Measurements from ENCODE around the gene FMNL2. TPM values are rescaled to one million over a fixed set of nuclear protein-coding genes. Genes with fewer than 3 reads are reported as not detected.
"Not testable (repeated sequence)": the region's sequence is repeated elsewhere in the genome, so short reads cannot be mapped to it uniquely, and the experiment has no call there.

FMNL2 gene
- total RNA-seq, 3 donors from 2014 or later, result 0.63 to 3.2 (median 1.4) TPM

DNA sequence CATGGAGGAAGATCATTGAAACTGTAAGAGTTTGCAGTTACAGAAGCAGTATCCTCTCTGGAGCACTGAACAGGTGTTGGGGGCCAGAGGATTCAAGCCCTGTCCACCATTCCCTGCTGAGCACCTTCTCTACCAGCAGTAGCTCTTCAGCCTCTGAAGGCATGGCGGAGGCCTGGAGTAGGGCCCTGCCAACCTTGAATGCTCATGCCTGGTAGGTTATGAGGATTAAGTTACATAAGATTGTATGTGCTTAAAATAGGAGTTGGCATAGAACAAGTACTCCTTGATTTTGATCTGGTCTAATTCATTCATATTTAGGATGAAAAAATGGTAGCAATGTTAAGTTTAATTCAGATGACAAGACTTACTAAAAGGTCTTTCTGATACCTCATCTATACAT is 40.2 kb downstream of the FMNL2 start:
- no peaks in the 10 kb centered on the region for H3K36me3 Mint-ChIP-seq (ENCODE audit: insufficient read depth)
- no peak overlapping the region for H3K4me3 Mint-ChIP-seq
- DNase-seq (no peak), ATAC-seq (no peak)
- H3K27me3 Mint-ChIP-seq (ENCODE audit: low read depth), result peaks cover 8% of the 10 kb centered on the region
- no peaks in the 10 kb centered on the region for H3K9me3 Mint-ChIP-seq
- H3K4me1 Mint-ChIP-seq (ENCODE audit: low read depth), result no peaks in the 10 kb centered on the region

DNA sequence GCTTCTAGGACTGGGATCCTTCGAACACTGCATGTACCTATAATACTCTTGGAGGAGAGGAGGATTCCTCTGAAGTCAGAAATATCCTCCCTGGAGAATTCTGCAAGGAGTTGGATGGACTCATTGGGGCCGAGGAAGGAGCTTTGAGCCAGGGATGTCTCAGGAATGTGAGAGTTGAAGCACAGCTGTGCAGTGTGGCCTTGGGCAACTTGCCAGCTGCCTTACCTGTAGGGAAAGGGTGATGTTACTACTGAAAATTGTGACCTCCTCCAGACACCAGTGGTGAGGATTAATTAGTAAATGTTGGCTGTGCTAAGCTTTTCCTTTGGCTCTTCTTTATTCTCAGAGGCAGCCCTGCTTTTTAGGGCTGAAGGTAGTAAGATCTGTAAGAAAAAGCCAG is 41.4 kb downstream of the FMNL2 start:
- Mint-ChIP-seq H3K4me3 (no peak overlapping the region), H3K4me1 (ENCODE audit: low read depth) (no peaks in the 10 kb centered on the region), H3K9me3 (no peaks in the 10 kb centered on the region), H3K36me3 (ENCODE audit: insufficient read depth) (no peaks in the 10 kb centered on the region), H3K27me3 (ENCODE audit: low read depth) (peaks cover 8% of the 10 kb centered on the region)
- ATAC-seq (no peak), DNase-seq (no peak)

DNA sequence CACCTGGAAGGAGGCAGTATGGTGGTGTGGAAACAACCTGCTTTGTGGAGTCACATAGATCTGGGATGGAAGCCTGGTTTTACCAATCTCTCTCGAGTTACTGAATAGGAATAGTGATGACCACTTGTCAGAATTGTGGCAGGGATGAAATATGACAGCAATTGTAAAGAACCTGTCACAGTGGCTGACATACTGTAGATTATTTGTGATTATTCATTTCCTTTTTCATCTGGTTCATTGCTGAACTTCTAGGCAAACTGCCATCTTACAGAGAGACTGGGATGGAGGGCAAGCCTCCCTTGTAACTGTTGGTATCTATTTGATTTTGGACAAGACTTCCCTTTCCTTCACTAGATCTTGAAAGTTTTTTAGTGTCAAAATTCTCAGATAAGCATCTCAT is 42.0 kb downstream of the FMNL2 start:
- Mint-ChIP-seq H3K4me1 (ENCODE audit: low read depth) (no peaks in the 10 kb centered on the region), H3K9me3 (no peaks in the 10 kb centered on the region), H3K27me3 (ENCODE audit: low read depth) (peaks cover 8% of the 10 kb centered on the region), H3K4me3 (no peak overlapping the region), H3K36me3 (ENCODE audit: insufficient read depth) (no peaks in the 10 kb centered on the region)
- no peak for DNase-seq
- ATAC-seq, result no peak

DNA sequence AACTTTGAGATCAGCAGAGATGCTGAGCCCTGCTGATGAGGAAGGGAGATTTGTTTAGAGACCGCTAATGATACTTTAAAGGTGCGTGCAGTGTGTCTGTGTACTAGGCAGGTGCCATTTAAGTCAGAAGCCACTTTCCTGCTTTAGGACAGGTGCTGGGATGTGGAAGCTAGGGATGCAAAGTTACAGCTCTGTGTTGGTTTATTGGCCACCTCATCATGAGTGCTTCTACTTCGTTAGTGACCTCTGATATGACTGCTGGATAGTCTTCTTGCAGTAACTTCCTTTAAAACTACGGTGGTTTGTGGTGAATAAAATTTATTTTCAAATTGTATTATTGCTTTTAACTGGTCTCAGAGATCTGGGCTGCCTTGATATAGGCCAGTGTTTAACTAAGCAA is 44.1 kb downstream of the FMNL2 start:
- Mint-ChIP-seq H3K4me3 (no peak overlapping the region), H3K4me1 (ENCODE audit: low read depth) (no peaks in the 10 kb centered on the region), H3K36me3 (ENCODE audit: insufficient read depth) (no peaks in the 10 kb centered on the region), H3K27me3 (ENCODE audit: low read depth) (peaks cover 8% of the 10 kb centered on the region), H3K9me3 (no peaks in the 10 kb centered on the region)
- ATAC-seq, result no peak
- no peak for DNase-seq

DNA sequence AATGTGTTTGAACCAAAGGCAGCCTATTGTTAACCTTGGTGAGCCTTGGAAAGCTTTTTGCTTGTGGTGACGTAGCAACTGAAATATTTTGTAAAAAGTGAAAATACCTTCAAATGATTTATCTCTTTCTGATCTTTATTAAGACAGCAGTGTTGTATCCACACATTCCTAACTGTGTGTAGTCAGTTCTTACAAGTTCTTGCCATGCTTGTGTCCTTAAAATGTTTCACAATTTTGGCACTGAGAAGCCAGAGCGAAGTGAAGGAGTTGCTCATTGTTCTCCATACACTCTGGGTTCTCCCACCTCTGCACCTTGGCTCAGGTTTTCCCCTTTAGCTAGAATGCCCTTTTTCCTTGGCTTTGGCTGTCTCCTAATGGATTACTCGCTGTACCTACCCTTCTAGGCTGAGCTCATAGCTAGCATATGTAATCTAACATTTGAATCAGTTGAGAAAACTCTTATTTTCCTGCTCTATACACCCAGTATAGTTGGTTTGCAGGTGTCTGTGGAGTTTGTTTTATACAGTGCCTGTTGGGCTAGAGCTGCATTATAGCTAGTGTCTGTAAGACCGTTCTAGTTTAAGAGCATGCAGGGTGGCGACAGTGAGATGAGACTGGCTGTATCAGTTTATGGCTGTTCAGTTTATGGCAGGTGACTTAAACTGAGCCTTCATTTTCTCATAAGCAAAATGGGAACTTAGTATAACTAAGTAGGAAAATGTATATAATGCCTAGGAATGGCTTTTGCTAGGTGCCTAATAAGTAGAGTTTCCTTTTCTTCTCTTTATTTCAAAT is 45.5 kb downstream of the FMNL2 start:
- no peaks in the 10 kb centered on the region for H3K36me3 Mint-ChIP-seq (ENCODE audit: insufficient read depth)
- no peaks in the 10 kb centered on the region for H3K4me1 Mint-ChIP-seq (ENCODE audit: low read depth)
- ATAC-seq, result no peak
- no peak overlapping the region for H3K4me3 Mint-ChIP-seq
- peaks cover 8% of the 10 kb centered on the region for H3K27me3 Mint-ChIP-seq (ENCODE audit: low read depth)
- no peak for DNase-seq
- H3K9me3 Mint-ChIP-seq, result no peaks in the 10 kb centered on the region

DNA sequence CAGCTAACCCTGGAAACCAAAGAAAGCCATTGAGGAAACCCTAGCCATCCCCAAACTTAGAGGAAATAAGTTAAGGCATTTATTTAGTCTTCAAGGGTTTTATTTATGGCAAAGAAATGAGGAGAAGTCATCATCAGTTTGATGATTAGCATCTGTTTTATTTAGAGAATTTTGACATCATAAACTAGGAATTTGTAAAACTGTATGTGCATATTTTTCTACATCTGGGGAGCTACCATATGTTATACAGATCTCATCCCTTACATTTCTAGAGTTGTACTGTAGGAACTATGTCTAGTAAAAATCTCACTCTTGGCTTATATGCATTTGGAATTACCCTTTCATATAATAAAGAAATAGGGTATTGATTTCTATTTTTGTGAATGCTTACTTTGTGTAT is 48.7 kb downstream of the FMNL2 start:
- Mint-ChIP-seq H3K4me3 (no peak overlapping the region), H3K4me1 (ENCODE audit: low read depth) (no peaks in the 10 kb centered on the region), H3K27me3 (ENCODE audit: low read depth) (peaks cover 7% of the 10 kb centered on the region), H3K9me3 (no peaks in the 10 kb centered on the region), H3K36me3 (ENCODE audit: insufficient read depth) (no peaks in the 10 kb centered on the region)
- ATAC-seq (no peak), DNase-seq (no peak)

DNA sequence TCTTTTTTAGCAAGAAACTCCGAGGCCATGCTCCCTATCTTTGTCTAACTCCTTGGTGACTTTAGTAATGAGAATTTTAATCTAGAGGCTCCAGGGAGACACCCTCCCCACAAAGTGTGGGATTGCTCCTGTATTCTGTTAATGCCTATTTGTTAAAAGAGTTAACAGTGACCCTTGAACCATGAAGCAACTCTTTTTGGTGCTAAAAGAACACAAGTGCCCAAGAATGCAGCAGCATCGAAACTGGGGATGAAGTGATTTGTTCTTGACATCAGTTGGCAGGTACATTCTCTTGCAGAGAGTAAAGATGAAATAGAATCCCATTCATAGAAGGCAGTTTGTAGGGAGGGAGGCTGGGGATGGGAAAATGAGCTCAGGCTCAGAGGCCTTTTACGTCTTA is 50.0 kb downstream of the FMNL2 start:
- ATAC-seq (no peak), DNase-seq (no peak)
- H3K4me1 Mint-ChIP-seq (ENCODE audit: low read depth), result no peaks in the 10 kb centered on the region
- peaks cover 5% of the 10 kb centered on the region for H3K27me3 Mint-ChIP-seq (ENCODE audit: low read depth)
- H3K36me3 Mint-ChIP-seq (ENCODE audit: insufficient read depth), result peaks cover 1% of the 10 kb centered on the region
- no peaks in the 10 kb centered on the region for H3K9me3 Mint-ChIP-seq
- H3K4me3 Mint-ChIP-seq, result no peak overlapping the region

DNA sequence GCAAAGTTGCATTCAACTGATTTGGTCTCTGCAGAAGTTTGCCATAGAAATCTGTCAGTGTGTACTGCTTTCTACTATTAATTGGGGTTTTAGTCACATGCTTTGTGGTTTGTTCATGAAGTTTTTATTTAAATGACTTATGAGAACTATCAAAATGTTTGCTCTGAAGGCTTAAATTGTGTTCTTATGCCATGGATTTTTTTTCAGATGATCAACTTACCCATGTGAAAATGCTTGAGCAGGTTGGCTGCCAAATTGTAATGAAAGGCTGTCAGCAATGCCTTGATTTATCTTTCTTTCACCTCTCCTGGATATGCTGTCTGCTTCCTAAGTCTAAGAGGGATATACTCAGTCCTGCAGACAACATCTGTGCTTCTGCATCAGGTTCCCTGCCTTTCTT is 50.7 kb downstream of the FMNL2 start:
- Mint-ChIP-seq H3K27me3 (ENCODE audit: low read depth) (peaks cover 5% of the 10 kb centered on the region), H3K36me3 (ENCODE audit: insufficient read depth) (peaks cover 1% of the 10 kb centered on the region), H3K9me3 (no peaks in the 10 kb centered on the region), H3K4me1 (ENCODE audit: low read depth) (no peaks in the 10 kb centered on the region), H3K4me3 (no peak overlapping the region)
- ATAC-seq (no peak), DNase-seq (no peak)

DNA sequence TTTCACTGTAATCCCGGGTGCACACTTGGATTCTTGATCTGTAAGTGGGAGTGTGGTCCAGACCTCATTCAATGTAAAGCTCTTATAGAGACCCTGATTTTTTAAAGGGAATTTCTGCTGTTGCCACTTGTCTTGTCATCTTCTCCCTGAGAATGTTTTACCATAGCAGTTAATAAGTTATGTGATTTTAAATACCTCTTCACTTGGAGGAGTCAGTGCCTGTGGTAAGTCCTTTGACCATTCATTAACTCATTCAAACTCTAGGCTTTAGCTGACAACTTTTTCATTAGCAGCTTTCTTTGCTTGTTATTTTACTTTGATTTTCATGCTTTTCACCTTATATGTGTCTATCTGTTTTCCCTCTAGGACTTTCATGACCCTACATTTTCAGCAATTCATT is 51.3 kb downstream of the FMNL2 start:
- Mint-ChIP-seq H3K9me3 (no peaks in the 10 kb centered on the region), H3K27me3 (ENCODE audit: low read depth) (peaks cover 6% of the 10 kb centered on the region), H3K36me3 (ENCODE audit: insufficient read depth) (peaks cover 1% of the 10 kb centered on the region), H3K4me3 (no peak overlapping the region), H3K4me1 (ENCODE audit: low read depth) (no peaks in the 10 kb centered on the region)
- no peak for ATAC-seq
- no peak for DNase-seq

DNA sequence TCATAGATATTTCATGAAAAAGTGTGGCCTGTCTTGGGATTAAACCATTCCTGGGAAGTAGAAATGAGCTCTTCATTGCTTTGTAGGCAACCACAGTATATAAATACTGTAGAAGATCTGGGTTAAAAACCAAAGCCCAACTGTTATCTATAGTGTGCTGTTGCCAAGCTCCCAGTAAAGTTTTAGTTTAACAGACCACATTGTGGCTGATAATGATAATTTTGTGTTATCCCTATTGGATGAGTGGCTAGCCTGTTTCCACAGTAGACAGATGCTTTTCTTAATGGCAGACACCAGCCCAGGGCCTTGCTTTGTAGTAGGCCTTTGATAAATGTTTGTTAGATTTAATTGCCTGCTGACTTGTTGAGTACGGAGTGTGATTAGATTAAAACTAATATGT is 52.1 kb downstream of the FMNL2 start:
- H3K4me3 Mint-ChIP-seq, result no peak overlapping the region

DNA sequence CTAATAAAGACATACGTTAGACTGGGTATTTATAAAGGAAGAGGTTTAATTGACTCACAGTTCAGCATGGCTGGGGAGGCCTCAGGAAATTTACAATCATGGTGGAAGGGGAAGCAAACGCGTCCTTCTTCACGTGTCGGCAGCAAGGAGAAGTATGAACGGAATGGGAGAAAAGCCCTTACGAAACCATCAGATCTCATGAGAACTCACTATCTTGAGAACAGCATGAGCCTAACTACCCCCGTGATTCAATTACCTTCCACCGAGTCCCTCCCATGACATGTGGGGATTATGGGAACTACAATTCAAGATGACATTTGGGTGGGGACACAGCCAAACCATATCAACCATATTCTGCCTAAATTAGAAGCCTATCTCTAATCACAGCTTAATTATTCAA is 53.3 kb downstream of the FMNL2 start:
- H3K9me3 Mint-ChIP-seq; H3K36me3 Mint-ChIP-seq (ENCODE audit: insufficient read depth); ATAC-seq; DNase-seq; H3K4me1 Mint-ChIP-seq (ENCODE audit: low read depth); H3K27me3 Mint-ChIP-seq (ENCODE audit: low read depth); H3K4me3 Mint-ChIP-seq: not testable (repeated sequence)

More for the DNA sequence above, 52.1 kb downstream of the FMNL2 start:
- Mint-ChIP-seq H3K4me1 (ENCODE audit: low read depth) (no peaks in the 10 kb centered on the region), H3K36me3 (ENCODE audit: insufficient read depth) (peaks cover 1% of the 10 kb centered on the region), H3K9me3 (no peaks in the 10 kb centered on the region), H3K27me3 (ENCODE audit: low read depth) (peaks cover 6% of the 10 kb centered on the region)
- DNase-seq, result no peak
- no peak for ATAC-seq

DNA sequence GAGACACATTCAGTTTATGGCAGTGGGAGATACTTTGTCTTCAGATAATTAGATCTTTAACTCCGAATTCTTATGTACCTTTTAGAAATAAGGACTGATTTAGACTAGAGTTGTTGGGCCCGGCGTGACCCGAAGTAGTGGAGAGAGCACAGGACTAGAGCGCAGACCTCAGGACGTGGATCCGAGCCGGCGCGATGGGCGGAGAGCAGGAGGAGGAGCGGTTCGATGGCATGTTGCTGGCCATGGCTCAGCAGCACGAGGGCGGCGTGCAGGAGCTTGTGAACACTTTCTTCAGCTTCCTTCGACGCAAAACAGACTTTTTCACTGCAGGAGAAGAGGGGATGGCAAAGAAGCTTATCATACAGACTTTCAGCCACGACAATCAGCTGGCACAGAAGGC is 54.5 kb downstream of the FMNL2 start:
- no peak for ATAC-seq

DNA sequence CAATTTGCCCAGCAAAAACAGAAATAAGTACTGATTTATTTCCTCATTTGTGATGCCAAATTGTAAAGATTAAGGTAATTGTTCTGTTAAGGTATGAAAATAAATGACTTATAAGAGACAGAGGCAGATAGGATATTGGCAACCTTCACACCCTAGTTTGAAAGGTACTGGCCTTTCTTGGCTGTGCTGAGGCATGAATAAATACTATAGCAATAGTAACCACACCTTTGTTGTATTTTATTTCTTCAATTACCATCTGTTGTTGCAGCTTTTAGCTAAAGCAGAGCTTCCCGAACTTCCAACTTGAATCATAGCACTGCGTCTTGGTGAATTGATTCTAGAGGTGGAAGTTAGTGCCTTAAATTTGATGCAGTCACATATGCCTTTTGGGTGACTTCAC is 55.9 kb downstream of the FMNL2 start:
- peaks cover 1% of the 10 kb centered on the region for H3K36me3 Mint-ChIP-seq (ENCODE audit: insufficient read depth)
- H3K9me3 Mint-ChIP-seq, result no peaks in the 10 kb centered on the region
- no peak overlapping the region for H3K4me3 Mint-ChIP-seq
- ATAC-seq, result no peak
- peaks cover 5% of the 10 kb centered on the region for H3K27me3 Mint-ChIP-seq (ENCODE audit: low read depth)
- H3K4me1 Mint-ChIP-seq (ENCODE audit: low read depth), result no peaks in the 10 kb centered on the region
- DNase-seq, result no peak

More for the DNA sequence above, 54.5 kb downstream of the FMNL2 start:
- peaks cover 1% of the 10 kb centered on the region for H3K36me3 Mint-ChIP-seq (ENCODE audit: insufficient read depth)
- H3K4me3 Mint-ChIP-seq, result no peak overlapping the region
- no peak for DNase-seq
- peaks cover 5% of the 10 kb centered on the region for H3K27me3 Mint-ChIP-seq (ENCODE audit: low read depth)
- no peaks in the 10 kb centered on the region for H3K4me1 Mint-ChIP-seq (ENCODE audit: low read depth)
- no peaks in the 10 kb centered on the region for H3K9me3 Mint-ChIP-seq

DNA sequence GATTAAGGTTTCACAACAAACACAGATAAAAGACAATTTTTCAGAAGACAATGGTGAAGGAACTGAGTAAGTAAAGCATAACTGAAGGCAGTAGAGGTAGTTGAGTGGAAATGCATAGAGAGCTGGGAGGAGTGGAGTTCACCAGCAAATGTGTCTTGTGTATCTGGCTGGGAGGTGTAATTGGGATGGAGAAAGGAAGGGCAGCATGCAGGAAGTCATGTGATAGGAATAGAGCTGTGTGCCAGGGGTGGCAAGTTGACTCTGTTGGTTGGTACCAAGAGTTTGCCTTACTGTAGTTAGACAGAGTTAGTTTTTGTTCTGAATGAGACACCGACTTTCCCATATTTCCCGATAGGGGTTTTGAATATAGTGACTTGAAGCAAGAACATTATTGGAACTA is 56.3 kb downstream of the FMNL2 start:
- ATAC-seq (no peak), DNase-seq (no peak)
- Mint-ChIP-seq H3K9me3 (no peaks in the 10 kb centered on the region), H3K4me3 (no peak overlapping the region), H3K4me1 (ENCODE audit: low read depth) (no peaks in the 10 kb centered on the region), H3K27me3 (ENCODE audit: low read depth) (peaks cover 5% of the 10 kb centered on the region), H3K36me3 (ENCODE audit: insufficient read depth) (peaks cover 1% of the 10 kb centered on the region)

DNA sequence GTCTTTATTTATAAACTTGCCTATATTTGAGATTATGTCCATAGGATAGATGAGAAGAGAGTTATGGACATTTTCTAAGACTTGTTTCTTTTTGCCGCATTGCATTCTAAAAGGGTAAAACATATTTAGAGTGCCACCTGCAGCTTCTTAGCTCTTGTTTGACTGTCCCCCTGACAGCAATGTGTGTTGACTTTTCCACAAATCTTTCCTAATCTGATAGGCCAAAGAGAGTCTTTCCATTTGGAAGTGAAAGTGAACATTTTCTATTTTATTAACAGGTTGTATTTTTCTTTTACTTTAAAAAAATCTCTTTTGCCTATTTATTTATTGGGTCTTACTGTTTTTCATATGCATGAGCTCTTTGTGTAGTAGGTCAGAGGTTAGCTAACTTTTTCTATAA is 58.4 kb downstream of the FMNL2 start:
- Mint-ChIP-seq H3K36me3 (ENCODE audit: insufficient read depth) (peaks cover 1% of the 10 kb centered on the region), H3K9me3 (no peaks in the 10 kb centered on the region), H3K4me1 (ENCODE audit: low read depth) (no peaks in the 10 kb centered on the region), H3K4me3 (no peak overlapping the region), H3K27me3 (ENCODE audit: low read depth) (peaks cover 4% of the 10 kb centered on the region)
- ATAC-seq, result no peak
- no peak for DNase-seq
